Measurements from ENCODE around the gene VWA5B2. TPM values are rescaled to one million over a fixed set of nuclear protein-coding genes. Genes with fewer than 3 reads are reported as not detected.
"Not testable (repeated sequence)": the region's sequence is repeated elsewhere in the genome, so short reads cannot be mapped to it uniquely, and the experiment has no call there.

VWA5B2 gene
- total RNA-seq, 1 donor from 2014 or later, result not detected

GRCh38 chr3:184261854-184262763 is 32.7 kb downstream of the VWA5B2 start:
- intact Hi-C loops (cut with micrococcal nuclease), result no loop called here
- no peak for DNase-seq
- no peak for ATAC-seq

- no peak for ATAC-seq
- DNase-seq, result no peak
- intact Hi-C loops (cut with micrococcal nuclease), result no loop called here
Observed at GRCh38 chr3:184262764-184263179, 33.4 kb downstream of the VWA5B2 start.

GRCh38 chr3:184267249-184267648 is 37.9 kb downstream of the VWA5B2 start:
- intact Hi-C loops (cut with micrococcal nuclease); DNase-seq; ATAC-seq: not testable (repeated sequence)

DNA sequence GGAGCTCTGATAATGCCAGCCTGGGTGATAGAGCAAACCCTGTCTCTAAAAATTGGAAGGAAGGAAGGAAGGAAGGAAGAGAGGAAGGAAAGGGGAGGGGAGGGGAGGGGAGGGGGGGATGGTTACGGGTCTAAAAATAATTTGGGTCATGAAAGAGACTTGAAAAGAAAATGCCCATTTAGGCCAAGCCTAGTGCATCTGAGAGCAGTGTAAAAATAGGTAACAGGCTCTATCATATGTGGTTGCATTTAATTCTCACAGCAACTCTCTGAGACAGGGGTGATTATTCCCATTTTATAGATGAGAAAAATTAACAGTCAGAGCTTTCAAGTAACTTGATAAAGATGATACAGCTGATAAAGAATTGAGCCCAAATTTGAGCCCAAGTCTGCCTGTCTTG is 42.9 kb downstream of the VWA5B2 start:
- ATAC-seq (no peak), DNase-seq (no peak)
- intact Hi-C loops (cut with micrococcal nuclease), result no loop called here

- intact Hi-C loops (cut with micrococcal nuclease), result no loop called here
- no peak for DNase-seq
Observed at GRCh38 chr3:184275381-184275701, 46.0 kb downstream of the VWA5B2 start.

DNA sequence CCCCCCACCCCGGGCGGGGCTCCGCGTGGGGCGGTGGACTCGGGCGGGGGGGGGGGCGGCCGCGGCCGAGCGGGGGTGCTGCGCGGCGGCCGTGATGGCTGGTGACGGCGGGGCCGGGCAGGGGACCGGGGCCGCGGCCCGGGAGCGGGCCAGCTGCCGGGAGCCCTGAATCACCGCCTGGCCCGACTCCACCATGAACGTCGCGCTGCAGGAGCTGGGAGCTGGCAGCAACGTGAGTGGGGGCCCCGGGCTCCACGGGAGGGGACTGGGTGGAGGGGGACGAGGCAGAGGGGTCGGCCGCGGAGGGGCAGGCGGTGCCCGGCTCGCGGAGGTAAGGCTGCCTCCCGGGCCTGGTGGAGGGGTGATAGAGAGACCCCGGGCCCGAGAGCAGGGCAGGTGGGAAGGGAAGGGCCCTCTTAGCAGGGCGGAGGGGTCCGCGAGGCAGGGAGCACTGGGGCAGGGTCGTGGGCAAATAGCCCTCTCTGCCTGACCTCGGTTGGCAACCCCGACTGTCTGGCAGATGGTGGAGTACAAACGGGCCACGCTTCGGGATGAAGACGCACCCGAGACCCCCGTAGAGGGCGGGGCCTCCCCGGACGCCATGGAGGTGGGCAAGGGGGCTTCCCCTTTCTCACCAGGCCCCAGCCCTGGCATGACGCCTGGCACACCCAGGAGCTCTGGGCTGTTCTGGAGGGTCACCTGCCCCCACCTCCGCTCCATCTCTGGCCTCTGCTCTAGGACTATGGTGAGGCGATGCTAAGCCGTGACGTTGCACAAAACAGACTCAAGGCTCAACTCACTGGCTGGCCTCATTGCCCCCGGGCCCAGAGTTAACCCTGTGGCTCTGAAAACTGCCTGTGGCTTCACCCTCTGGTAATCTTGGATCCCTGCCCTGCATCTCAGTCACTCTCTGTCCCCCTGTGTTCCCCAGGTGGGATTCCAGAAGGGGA is 46.9 kb downstream of the VWA5B2 start, which contains the start of gene ECE2:
Gene ECE2 (plus strand): TSS at position 62 of the 950 bp plus-strand sequence. CDS start 132 bp downstream, at position 194.
- intact Hi-C loops (cut with micrococcal nuclease), result no loop called here
- ATAC-seq, result no peak

More at GRCh38 chr3:184275381-184275701, 46.0 kb downstream of the VWA5B2 start:
- ATAC-seq, result no peak

GRCh38 chr3:184277366-184277765 is 48.0 kb downstream of the VWA5B2 start:
- intact Hi-C loops (cut with micrococcal nuclease), result no loop called here
- ATAC-seq, result no peak
- no peak for DNase-seq

More for the DNA sequence above, 46.9 kb downstream of the VWA5B2 start, which contains the start of gene ECE2:
- peak; percentile 40 for DNase-seq

GRCh38 chr3:184282941-184283340 is 53.6 kb downstream of the VWA5B2 start:
- no peak for ATAC-seq
- intact Hi-C loops (cut with micrococcal nuclease), result no loop called here
- no peak for DNase-seq

DNA sequence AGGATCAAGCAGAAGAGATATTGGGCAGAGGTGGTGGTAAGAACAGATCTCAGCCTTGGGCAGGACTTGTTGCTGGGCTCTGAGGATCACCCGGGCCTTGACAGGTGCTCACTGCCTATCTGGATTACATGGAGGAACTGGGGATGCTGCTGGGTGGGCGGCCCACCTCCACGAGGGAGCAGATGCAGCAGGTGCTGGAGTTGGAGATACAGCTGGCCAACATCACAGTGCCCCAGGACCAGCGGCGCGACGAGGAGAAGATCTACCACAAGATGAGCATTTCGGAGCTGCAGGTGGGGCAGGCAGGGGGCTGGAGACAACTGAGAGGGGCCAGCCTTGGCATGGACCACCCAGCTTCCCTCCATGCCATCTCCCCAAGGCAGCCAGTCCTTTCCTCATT is 54.3 kb downstream of the VWA5B2 start:
- intact Hi-C loops (cut with micrococcal nuclease), result no loop called here
- DNase-seq (no peak), ATAC-seq (no peak)

DNA sequence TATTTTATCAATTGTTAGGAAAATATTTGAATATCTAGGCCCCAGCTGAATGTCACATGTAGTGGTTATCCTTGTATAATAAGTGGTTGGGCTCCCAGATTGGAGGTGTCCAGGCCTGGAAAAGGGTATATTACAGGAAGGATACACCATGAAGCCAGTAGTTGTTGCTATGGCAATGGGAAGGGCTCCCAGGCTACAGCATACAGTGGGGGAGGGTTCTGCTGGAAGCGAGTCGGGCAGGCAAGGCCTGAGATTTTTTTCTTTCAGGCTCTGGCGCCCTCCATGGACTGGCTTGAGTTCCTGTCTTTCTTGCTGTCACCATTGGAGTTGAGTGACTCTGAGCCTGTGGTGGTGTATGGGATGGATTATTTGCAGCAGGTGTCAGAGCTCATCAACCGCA is 55.3 kb downstream of the VWA5B2 start:
- DNase-seq (no peak), ATAC-seq (peak; percentile 64)
- intact Hi-C loops (cut with micrococcal nuclease), result no loop called here

DNA sequence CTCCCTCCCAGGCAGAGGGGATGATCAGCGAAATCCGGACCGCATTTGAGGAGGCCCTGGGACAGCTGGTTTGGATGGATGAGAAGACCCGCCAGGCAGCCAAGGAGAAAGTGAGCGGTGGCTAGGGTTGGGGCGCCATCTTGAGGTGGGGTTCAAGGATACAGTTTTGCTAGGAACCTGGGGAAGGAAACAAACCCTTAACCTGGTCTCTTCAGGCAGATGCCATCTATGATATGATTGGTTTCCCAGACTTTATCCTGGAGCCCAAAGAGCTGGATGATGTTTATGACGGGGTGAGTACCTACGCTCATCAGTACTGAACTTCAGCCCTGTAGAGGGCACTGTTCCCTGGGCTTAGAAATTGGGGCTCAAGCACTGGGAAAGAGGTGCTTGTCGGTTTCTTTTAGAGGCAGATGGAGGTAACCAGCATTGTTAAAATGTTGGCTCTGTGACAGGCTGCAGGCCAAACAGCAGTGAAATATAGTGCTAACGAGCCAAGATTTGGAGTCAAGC is 60.1 kb downstream of the VWA5B2 start:
- intact Hi-C loops (cut with micrococcal nuclease), result no loop called here
- peak; percentile 49 for DNase-seq
- peak; percentile 63 for ATAC-seq

GRCh38 chr3:184290331-184290730 is 60.9 kb downstream of the VWA5B2 start:
- DNase-seq, result no peak
- ATAC-seq, result no peak
- intact Hi-C loops (cut with micrococcal nuclease), result no loop called here

GRCh38 chr3:184291044-184291737 is 61.8 kb downstream of the VWA5B2 start:
- intact Hi-C loops (cut with micrococcal nuclease), result no loop called here
- ATAC-seq (no peak), DNase-seq (no peak)

Small RNA genes within 50 kb of the gene (microRNA-seq; reads per million reads assigned to microRNA genes)
- gene MIR1224 (ENCODE audit: borderline number of aligned reads), result not detected

Other genes with a start within 250 kb of the VWA5B2 start
- gene ABCC5, start 211.7 kb upstream of the VWA5B2 start, total RNA-seq, result 44.1 TPM
- not detected for gene HTR3D, start 197.8 kb upstream of the VWA5B2 start, total RNA-seq
- gene HTR3C, start 176.5 kb upstream of the VWA5B2 start, total RNA-seq, result not detected
- gene HTR3E, start 132.5 kb upstream of the VWA5B2 start, total RNA-seq, result not detected
- 33.1 TPM for gene EIF2B5, start 94.2 kb upstream of the VWA5B2 start, total RNA-seq
- 76.8 TPM for gene DVL3, start 74.2 kb upstream of the VWA5B2 start, total RNA-seq
- 318 TPM for gene AP2M1, start 54.7 kb upstream of the VWA5B2 start, total RNA-seq
- 75.6 TPM for gene ABCF3, start 43.4 kb upstream of the VWA5B2 start, total RNA-seq
- 18.5 TPM for gene ALG3, start 19.4 kb downstream of the VWA5B2 start, total RNA-seq
- 1.6 TPM for gene EEF1AKMT4, start 20.1 kb downstream of the VWA5B2 start, total RNA-seq
- gene CAMK2N2, start 32.0 kb downstream of the VWA5B2 start, total RNA-seq, result not detected
- gene ECE2, start 46.4 kb downstream of the VWA5B2 start, total RNA-seq, result not detected
- 242 TPM for gene PSMD2, start 69.7 kb downstream of the VWA5B2 start, total RNA-seq
- gene EIF4G1, start 85.0 kb downstream of the VWA5B2 start, total RNA-seq, result 250 TPM
- 41.0 TPM for gene FAM131A, start 108.0 kb downstream of the VWA5B2 start, total RNA-seq
- gene CLCN2, start 132.0 kb downstream of the VWA5B2 start, total RNA-seq, result 3.6 TPM
- 26.0 TPM for gene POLR2H, start 132.1 kb downstream of the VWA5B2 start, total RNA-seq
- gene THPO, start 148.6 kb downstream of the VWA5B2 start, total RNA-seq, result 0.37 TPM
- gene CHRD, start 150.5 kb downstream of the VWA5B2 start, total RNA-seq, result 4.6 TPM